Regular cardiac myocyte (primary cell): Measurements from ENCODE around the gene NFKBIE. TPM values are rescaled to one million over a fixed set of nuclear protein-coding genes. Genes with fewer than 3 reads are reported as not detected.

ENCODE experiments used
- total RNA-seq: library from RNA; depleted of rRNA; stranded (reverse); fragments of >200 nt; gene quantifications from 2 replicates; pipeline ENCODE4 v1.2.3, GENCODE V29; 2014

Gene NFKBIE, protein sequence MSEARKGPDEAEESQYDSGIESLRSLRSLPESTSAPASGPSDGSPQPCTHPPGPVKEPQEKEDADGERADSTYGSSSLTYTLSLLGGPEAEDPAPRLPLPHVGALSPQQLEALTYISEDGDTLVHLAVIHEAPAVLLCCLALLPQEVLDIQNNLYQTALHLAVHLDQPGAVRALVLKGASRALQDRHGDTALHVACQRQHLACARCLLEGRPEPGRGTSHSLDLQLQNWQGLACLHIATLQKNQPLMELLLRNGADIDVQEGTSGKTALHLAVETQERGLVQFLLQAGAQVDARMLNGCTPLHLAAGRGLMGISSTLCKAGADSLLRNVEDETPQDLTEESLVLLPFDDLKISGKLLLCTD
- total RNA-seq: 4.0 and 6.8 TPM in 2 replicates

DNA sequence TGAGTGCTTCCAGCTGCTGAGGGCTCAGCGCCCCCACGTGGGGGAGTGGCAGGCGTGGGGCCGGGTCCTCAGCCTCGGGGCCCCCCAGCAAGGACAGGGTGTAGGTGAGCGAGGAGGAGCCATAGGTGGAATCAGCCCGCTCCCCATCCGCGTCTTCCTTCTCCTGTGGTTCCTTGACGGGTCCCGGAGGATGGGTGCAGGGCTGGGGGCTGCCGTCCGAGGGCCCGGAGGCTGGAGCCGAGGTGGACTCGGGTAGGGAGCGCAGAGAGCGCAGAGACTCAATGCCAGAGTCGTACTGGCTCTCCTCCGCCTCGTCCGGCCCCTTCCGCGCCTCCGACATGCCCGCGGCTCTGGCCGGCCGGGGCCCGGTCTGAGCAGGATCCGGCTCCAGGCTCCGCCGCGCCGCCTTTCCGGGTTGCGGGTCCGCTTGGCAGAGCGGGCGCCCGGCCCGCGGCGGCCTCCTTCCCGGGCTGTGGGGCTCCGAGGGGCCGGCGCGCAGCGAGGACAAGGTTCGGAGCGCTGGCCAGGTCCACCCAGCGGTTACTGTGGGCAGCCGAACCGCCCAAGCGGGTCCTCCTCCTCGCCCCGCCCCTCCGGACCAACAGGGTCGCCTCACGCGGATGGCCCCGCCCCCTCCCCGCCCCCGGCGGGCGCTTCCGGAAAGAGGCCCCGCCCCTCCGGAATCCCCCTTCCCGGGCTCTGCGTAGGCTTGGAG is at the start of gene NFKBIE:
Gene NFKBIE, minus strand, starts transcription at position 545 of the 715 bp plus-strand sequence. Its CDS starts 205 bp downstream, at position 340.

DNA sequence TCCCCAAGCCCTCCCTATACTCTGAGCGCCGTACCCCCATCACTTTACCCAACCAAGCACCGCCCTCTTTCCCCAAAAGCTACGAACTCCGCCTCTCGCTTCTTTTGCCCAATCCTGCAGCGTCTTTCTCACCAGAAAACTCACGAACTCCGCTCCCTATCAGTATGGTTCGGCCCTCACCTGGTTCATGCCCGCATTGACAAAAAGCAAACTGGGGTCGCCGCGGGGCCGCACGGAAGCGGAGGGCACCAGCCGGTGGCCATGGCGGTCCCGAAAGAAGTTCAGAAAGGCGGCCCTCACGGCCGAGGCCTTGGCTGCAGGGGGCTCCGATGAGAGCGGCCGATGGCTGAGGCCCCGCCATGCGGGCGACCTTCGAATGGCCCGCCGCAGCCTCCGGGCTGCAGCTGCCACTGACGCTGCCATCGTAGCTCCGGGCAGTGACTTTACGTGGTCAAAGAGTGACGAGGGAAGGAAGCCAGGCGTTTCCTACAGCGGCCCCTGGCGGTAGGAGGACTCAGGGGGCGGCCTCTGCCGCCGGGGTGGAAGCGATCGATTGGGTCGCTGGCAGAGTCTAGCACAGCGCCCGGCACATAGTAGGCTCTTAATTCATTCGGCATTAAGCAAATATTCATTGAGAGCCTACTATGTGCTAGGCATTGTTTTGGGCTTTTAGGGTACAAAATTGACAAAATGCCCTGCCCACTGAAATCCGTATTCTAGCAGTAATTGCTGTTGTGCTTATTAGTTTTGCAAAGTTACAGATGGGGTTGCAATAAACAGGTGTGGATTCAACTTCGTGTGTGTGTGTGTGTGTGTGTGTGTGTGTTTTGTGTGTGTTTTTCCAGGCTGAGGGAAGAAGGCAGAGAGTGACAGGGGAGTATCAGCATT is 47.8 kb upstream of the NFKBIE start, which contains the start of gene AARS2:
Gene AARS2, minus strand, starts transcription at position 447 of the 888 bp plus-strand sequence. Its CDS starts 24 bp downstream, at position 423.

DNA sequence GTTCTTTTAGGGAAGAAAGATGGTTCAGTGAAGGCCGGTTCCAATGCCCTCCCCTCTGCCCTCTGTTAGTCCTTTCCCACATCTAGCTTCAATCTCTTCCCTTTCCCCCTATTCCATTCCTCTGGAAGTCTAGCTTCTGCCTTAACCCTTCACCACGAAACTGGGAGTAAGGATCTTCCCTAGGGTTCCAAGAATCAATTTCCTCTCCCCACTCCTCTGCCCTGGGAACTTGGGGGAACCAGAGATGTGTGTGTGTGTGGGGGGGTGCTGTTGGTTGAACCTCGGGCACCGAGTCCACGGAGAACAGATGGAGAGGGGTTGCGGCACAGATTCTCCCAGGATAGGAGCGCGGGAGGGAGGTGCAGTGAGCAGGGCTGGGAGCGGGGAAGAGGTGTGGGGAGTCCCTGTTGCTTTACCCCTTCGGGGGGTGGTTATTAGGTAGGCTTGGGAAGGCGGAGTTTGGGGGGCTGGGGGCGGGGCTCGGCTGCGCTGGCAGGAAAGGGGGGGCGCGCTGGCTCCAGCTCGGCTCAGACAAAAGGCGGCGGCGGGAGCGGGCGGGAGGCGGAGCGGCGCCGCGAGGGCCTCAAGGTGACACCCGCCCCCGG is 4.7 kb upstream of the NFKBIE start, which contains the start of gene TMEM151B:
Gene TMEM151B, plus strand, starts transcription at position 530 of the 605 bp plus-strand sequence. CDS start 293 bp downstream, outside the sequence.

DNA sequence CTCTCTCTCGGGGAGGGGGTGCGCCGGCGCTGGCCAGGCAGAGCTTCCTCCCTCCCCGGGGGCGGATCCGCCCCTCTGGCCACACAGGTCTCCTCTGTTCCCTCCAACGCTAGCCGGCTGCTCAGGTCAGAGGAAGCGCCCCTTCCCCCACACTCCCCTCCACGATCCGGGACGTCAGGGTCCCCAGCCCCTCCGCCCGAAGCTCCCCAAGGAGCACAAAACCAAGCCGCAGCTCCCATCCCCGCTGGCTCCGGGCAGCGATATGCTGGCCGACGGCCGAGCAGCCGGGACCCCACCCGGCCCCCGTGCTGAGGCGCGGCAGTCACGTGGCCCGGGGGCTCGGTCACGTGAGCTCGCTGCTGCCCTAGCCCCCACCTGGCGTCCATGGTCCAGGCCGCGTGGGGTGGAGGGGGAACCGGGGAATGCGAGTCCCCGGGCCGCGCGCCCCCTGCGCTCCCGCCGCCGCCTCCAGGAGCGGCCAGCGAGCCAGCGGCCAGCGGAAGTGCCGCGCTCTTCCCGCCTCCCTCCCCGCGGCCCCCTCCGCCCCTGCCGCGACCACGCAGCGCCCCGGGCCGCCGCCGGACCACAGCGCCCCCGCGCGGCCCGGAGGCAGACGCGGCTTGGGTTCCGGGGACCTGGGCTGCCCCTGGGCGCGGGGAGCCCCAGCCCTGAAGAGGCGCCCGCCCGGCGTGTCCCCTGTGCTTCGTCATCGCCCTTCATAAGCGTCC is 8.2 kb downstream of the NFKBIE start, which contains the start of gene SLC35B2:
Gene SLC35B2, minus strand, starts transcription at position 504 of the 728 bp plus-strand sequence. Its CDS starts 118 bp downstream, at position 386.

DNA sequence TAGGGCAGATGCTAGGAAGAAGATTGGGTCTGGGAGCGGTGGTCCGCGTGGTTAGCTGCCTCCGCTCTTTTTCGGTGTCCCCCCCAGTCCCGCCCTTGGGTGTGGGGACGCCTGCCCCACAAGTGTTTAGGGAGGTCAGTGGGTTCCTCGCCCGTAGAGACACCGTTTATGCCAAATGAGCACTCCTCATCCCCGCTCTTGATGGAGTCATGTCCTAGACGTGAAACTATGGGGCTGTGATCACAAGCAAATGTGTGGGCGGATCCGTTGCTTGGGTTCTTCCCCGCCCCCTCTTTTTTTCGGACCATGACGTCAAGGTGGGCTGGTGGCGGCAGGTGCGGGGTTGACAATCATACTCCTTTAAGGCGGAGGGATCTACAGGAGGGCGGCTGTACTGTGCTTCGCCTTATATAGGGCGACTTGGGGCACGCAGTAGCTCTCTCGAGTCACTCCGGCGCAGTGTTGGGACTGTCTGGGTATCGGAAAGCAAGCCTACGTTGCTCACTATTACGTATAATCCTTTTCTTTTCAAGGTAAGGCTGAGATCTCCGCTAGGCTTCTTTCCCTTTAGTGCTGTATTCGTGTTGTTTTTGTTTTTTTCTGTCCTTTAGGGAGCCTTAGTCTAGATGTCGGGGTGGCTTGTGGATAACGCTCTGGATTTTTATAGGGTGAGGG is 18.6 kb downstream of the NFKBIE start, which contains the start of gene HSP90AB1:
Gene HSP90AB1, plus strand, starts transcription at position 439 of the 675 bp plus-strand sequence. CDS start 1,529 bp downstream, outside the sequence.

DNA sequence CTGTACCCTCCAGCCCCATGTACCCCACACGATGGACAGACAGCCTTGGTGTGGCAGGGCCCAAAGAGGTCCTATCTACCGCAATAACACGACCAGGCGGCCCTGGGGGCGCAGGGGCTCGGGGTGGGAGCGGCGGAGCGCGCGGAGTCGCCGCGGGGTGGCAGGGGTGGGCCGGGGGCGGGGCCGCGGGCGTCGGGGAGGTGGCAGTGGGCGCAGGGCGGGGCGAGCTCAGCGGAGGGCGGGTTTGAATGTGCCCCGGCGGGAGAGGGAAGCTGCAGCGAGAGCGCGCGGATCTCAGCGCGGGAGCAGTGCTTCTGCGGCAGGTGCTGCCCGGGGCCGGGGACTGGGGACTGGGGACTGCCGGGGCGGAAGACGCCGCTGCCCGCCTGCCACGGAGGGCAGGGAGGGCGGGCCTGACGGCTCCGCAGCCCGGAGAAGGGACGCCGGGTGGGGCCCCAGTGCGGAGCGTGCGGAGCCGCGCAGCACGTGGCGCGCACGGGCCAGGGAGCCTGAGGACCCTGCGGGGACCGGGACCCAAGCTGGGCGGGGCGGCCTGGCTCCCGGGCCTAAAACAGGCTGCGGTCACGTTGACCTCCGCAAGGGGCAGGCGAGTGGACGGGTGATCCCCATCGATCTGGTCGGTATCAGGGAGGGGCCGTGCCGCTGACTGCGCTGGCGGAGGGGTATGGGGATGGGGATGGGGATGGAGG is 41.9 kb downstream of the NFKBIE start, which contains the start of gene SLC29A1:
Gene SLC29A1, plus strand, starts transcription at position 277 of the 710 bp plus-strand sequence. CDS start 3,719 bp downstream, outside the sequence.

DNA sequence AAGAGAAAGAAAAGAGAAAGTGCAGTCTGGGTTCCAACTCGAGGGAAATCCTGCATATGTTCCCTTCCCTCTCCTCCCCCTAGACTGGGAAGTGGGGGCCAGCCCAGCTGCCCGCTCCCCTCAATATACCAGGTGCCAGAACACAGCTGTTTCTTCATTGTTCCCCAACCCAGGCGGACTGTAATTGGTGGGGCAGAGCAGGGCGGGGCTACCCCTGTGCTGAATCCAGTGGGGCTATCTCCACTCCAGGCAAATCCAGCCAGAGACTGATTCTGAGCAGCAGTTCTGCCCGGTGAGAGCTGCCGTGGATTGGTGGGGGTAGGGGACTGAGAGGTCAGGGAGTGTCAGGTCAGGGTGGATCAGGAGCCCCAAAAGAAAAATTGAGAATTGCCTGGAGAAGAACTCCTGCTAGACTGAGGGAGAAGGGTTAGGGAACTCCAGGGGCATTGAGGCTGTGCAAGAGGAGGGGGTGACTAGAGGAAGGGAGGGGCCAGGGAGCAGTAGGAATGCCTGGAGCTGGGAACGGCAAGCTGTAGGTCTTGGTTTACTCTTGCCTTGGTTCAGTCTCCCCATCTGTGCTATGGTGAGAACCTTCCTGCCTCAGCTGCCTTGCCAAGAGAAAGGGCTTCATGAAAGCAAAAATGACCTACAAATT is 48.5 kb downstream of the NFKBIE start, which contains the start of gene MYMX:
Gene MYMX, plus strand, starts transcription at position 250 of the 655 bp plus-strand sequence. CDS start 546 bp downstream, outside the sequence.

Other genes starting within 250 kb of the NFKBIE start
- 49.9 and 59.2 TPM in 2 replicates for gene MRPL14, start 138.1 kb downstream of the NFKBIE start, total RNA-seq
- 23.8 and 25.4 TPM in 2 replicates for gene TMEM63B, start 138.0 kb downstream of the NFKBIE start, total RNA-seq
- gene CAPN11, start 106.7 kb downstream of the NFKBIE start, total RNA-seq: under 0.01 TPM in 1 of 2 replicates, not detected in the other
- gene MYMX, start 48.6 kb downstream of the NFKBIE start, total RNA-seq: not detected in 2 replicates
- 11.3 and 28.6 TPM in 2 replicates for gene SLC29A1, start 42.0 kb downstream of the NFKBIE start, total RNA-seq
- 531 and 1,246 TPM in 2 replicates for gene HSP90AB1, start 18.4 kb downstream of the NFKBIE start, total RNA-seq
- 80.7 and 103 TPM in 2 replicates for gene SLC35B2, start 8.0 kb downstream of the NFKBIE start, total RNA-seq
- gene TMEM151B, start 4.9 kb upstream of the NFKBIE start, total RNA-seq: not detected in 2 replicates
- 15.8 and 19.7 TPM in 2 replicates for gene AARS2, start 47.8 kb upstream of the NFKBIE start, total RNA-seq
- not detected in 2 replicates for gene SPATS1, start 77.1 kb upstream of the NFKBIE start, total RNA-seq
- 19.4 and 28.6 TPM in 2 replicates for gene CDC5L, start 122.2 kb upstream of the NFKBIE start, total RNA-seq